Gastrocnemius medialis (tissue), 4 donors: Measurements from ENCODE around the gene ANKRD23.

Experiments used
- CTCF ChIP-seq, 5 experiments: fragments of 450-650 bp in 3 of 5; fragments of 200-600 bp in 2 of 5; sonication (generic) in 2 of 5; IDR thresholded peaks in 4 of 5; conservative IDR thresholded peaks in 1 of 5; 1 replicate in 4 of 5; 2 replicates in 1 of 5; pipeline ENCODE4 v1.5.1; 2016 to 2019; ENCODE audit warnings: antibody characterized with exemption in 5 of 5, mild to moderate bottlenecking in 3 of 5, moderate library complexity in 3 of 5
- POLR2A ChIP-seq, 2 donors: fragments of 450-650 bp; IDR thresholded peaks; one replicate each; pipeline ENCODE4 v1.6.1; 2017; ENCODE audit warnings: antibody characterized with exemption in 2 of 2, mild to moderate bottlenecking in 2 of 2, moderate library complexity in 2 of 2

GRCh38 chr2:96880891-96881273 is 37.1 kb upstream of the ANKRD23 start:
- TF ChIP-seq CTCF (IDR thresholded peaks at IDR 0.05 in 4 of 5, conservative IDR thresholded peaks at IDR 0.05 in 1 of 5): no peak
- no peak for TF ChIP-seq POLR2A (IDR thresholded peaks at IDR 0.05)
